WERI-Rb-1 (cell line): Measurements from ENCODE around the gene RYR2.
A peak's percentile ranks its signal among the peaks of the same experiment; 100 is the strongest.

Source experiments
- DNase-seq: peaks from one replicate; pipeline ENCODE4 v3.0.0-alpha.2; 2020
- H3K27ac ChIP-seq: fragments of 250-450 bp; sonication (Bioruptor Pico); 2 replicates; pipeline ENCODE4 v1.5.1; 2020; ENCODE audit warnings: mild to moderate bottlenecking, moderate library complexity
- H3K27me3 ChIP-seq: fragments of 250-450 bp; sonication (Bioruptor Pico); 2 replicates; pipeline ENCODE4 v1.5.1; 2021; ENCODE audit warnings: mild to moderate bottlenecking, low read depth, moderate library complexity; ENCODE audit not compliant: insufficient read depth, severe bottlenecking
- H3K36me3 ChIP-seq: fragments of 250-450 bp; sonication (Bioruptor Pico); 2 replicates; pipeline ENCODE4 v1.5.1; 2020; ENCODE audit warnings: mild to moderate bottlenecking, moderate library complexity
- H3K4me3 ChIP-seq: 2 replicates; pipeline ENCODE4 v1.5.1; 2011; ENCODE audit warnings: low read depth, mild to moderate bottlenecking, control low read depth, low read length
- H3K9me3 ChIP-seq: fragments of 250-450 bp; sonication (Bioruptor Pico); 2 replicates; pipeline ENCODE4 v1.5.1; 2021; ENCODE audit warnings: mild to moderate bottlenecking, moderate library complexity; ENCODE audit not compliant: severe bottlenecking
- TF ChIP-seq, protein P1 (sequence below): IDR thresholded peaks from 2 replicates; pipeline ENCODE4 v1.5.1; 2011; ENCODE audit warnings: low read depth, mild to moderate bottlenecking, control low read depth, inconsistent platforms, low read length

Gene RYR2

GRCh38 chr1:237851210-237851845, 809.3 kb downstream of the RYR2 start:
- Histone ChIP-seq H3K36me3 (no peaks in the 10 kb centered on the region), H3K27ac (no peak overlapping the region), H3K4me3 (no peak overlapping the region), H3K27me3 (no peaks in the 10 kb centered on the region), H3K9me3 (no peaks in the 10 kb centered on the region)
- TF ChIP-seq, protein P1, sequence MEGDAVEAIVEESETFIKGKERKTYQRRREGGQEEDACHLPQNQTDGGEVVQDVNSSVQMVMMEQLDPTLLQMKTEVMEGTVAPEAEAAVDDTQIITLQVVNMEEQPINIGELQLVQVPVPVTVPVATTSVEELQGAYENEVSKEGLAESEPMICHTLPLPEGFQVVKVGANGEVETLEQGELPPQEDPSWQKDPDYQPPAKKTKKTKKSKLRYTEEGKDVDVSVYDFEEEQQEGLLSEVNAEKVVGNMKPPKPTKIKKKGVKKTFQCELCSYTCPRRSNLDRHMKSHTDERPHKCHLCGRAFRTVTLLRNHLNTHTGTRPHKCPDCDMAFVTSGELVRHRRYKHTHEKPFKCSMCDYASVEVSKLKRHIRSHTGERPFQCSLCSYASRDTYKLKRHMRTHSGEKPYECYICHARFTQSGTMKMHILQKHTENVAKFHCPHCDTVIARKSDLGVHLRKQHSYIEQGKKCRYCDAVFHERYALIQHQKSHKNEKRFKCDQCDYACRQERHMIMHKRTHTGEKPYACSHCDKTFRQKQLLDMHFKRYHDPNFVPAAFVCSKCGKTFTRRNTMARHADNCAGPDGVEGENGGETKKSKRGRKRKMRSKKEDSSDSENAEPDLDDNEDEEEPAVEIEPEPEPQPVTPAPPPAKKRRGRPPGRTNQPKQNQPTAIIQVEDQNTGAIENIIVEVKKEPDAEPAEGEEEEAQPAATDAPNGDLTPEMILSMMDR = peak; percentile 88
- peak; percentile 83 for DNase-seq

- TF ChIP-seq, protein P1 = no peak
- no peak overlapping the region for H3K27ac ChIP-seq
- H3K4me3 ChIP-seq = no peak overlapping the region
- no peak for DNase-seq
- H3K27me3 ChIP-seq = no peaks in the 10 kb centered on the region
- no peaks in the 10 kb centered on the region for H3K36me3 ChIP-seq
- H3K9me3 ChIP-seq = no peaks in the 10 kb centered on the region
Observed at GRCh38 chr1:237852342-237852741, 810.4 kb downstream of the RYR2 start.

- H3K27me3 ChIP-seq = no peaks in the 10 kb centered on the region
- TF ChIP-seq, protein P1 = no peak
- H3K27ac ChIP-seq = no peak overlapping the region
- no peak overlapping the region for H3K4me3 ChIP-seq
- no peak for DNase-seq
- H3K36me3 ChIP-seq = no peaks in the 10 kb centered on the region
- H3K9me3 ChIP-seq = no peaks in the 10 kb centered on the region
Observed at GRCh38 chr1:237857455-237857854, 815.5 kb downstream of the RYR2 start.

DNA sequence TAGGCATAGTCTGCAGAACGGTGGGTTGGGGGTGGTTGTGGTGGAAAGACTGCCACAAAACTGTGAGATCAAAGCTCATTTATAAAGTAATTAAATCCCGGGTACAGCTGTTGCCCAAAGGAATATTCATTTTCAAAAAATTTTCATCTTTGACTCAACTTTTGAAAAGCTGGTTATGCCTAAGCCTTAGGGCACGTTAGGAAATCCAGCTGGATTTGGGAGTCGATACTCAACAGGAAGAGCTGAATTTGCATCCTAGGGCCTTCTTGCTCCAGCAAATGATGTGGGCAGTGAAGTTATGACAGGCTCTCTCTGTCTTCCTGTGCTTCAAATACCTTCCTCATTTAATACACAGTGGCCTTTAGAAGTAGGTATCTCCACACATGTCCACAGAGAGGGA, 817.0 kb downstream of the RYR2 start:
- Histone ChIP-seq H3K4me3 (no peak overlapping the region), H3K36me3 (no peaks in the 10 kb centered on the region), H3K9me3 (no peaks in the 10 kb centered on the region), H3K27me3 (no peaks in the 10 kb centered on the region), H3K27ac (no peak overlapping the region)
- TF ChIP-seq, protein P1 = no peak
- no peak for DNase-seq

GRCh38 chr1:237861944-237862343, 820.0 kb downstream of the RYR2 start:
- H3K27me3 ChIP-seq = no peaks in the 10 kb centered on the region
- no peaks in the 10 kb centered on the region for H3K9me3 ChIP-seq
- no peak for DNase-seq
- H3K27ac ChIP-seq = no peak overlapping the region
- H3K4me3 ChIP-seq = no peak overlapping the region
- no peaks in the 10 kb centered on the region for H3K36me3 ChIP-seq
- TF ChIP-seq, protein P1 = no peak

DNA sequence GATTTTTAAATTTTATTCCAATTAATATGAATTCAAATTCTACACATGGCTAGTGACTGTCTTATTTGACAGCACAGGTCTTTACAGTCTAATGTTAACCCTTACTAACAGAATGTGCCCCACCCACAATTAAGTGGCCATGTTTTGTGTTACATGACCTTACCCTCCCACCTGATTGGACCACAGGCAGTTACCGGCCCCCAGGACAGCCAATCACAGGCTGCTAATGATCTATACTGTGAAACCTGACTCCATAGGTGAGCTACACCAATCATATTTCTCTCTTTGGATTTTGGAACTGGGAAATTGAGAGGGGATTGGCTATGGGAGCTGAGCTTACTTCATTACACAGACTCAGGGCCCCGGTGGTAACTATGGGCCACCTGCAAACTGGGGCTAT, 821.2 kb downstream of the RYR2 start:
- H3K9me3 ChIP-seq = no peaks in the 10 kb centered on the region
- no peak overlapping the region for H3K4me3 ChIP-seq
- H3K27ac ChIP-seq = no peak overlapping the region
- no peaks in the 10 kb centered on the region for H3K36me3 ChIP-seq
- H3K27me3 ChIP-seq = no peaks in the 10 kb centered on the region
- DNase-seq = no peak
- TF ChIP-seq, protein P1 = no peak
